Activated CD4-positive, alpha-beta T cell treated with anti-CD3 and anti-CD28 coated beads, Interleukin-2, amount 10 ng/mL, durations not matched to agents 7 days and 5 days (primary cell): ENCODE measurements around the gene MACROD2. TPM values are rescaled to one million over a fixed set of nuclear protein-coding genes. Genes with fewer than 3 reads are reported as not detected.
"Not testable (repeated sequence)": the region's sequence is repeated elsewhere in the genome, so short reads cannot be mapped to it uniquely, and the experiment has no call there.

Experiments
- CTCF ChIA-PET: fragments of 350-600 bp; sonication (Branson Sonifier 250); formaldehyde crosslinking; loops from one replicate; lab custom pipeline; 2021; ENCODE audit warnings: antibody characterized with exemption; lab: Charles Lee
- POLR2A ChIA-PET: fragments of 350-600 bp; sonication (Branson Sonifier 250); formaldehyde crosslinking; loops from one replicate; lab custom pipeline; 2021; ENCODE audit warnings: antibody characterized with exemption; lab: Charles Lee
- DNase-seq: peaks from one replicate; pipeline ENCODE4 v3.0.0-alpha.2; 2020
- H3K27ac Mint-ChIP-seq: one replicate; pipeline ENCODE4 v1.8.0; 2021; ENCODE audit warnings: mild to moderate bottlenecking, moderate library complexity, mixed read lengths
- H3K27me3 Mint-ChIP-seq: one replicate; pipeline ENCODE4 v1.8.0; 2021; ENCODE audit warnings: mixed read lengths
- H3K36me3 Mint-ChIP-seq: one replicate; pipeline ENCODE4 v1.8.0; 2021; ENCODE audit warnings: low read depth, mixed read lengths
- H3K4me1 Mint-ChIP-seq: one replicate; pipeline ENCODE4 v1.8.0; 2021; ENCODE audit warnings: mixed read lengths
- H3K4me3 Mint-ChIP-seq: one replicate; pipeline ENCODE4 v1.8.0; 2021; ENCODE audit warnings: mild to moderate bottlenecking, moderate library complexity, mixed read lengths
- H3K9me3 Mint-ChIP-seq: one replicate; pipeline ENCODE4 v1.8.0; 2021; ENCODE audit warnings: mixed read lengths
- total RNA-seq, 2 experiments: library from RNA; stranded (reverse); gene quantifications; one replicate each; pipeline ENCODE4 v1.2.3, GENCODE V29; 2021

MACROD2 gene
- total RNA-seq, 2 experiments from 2014 or later, result not detected

DNA sequence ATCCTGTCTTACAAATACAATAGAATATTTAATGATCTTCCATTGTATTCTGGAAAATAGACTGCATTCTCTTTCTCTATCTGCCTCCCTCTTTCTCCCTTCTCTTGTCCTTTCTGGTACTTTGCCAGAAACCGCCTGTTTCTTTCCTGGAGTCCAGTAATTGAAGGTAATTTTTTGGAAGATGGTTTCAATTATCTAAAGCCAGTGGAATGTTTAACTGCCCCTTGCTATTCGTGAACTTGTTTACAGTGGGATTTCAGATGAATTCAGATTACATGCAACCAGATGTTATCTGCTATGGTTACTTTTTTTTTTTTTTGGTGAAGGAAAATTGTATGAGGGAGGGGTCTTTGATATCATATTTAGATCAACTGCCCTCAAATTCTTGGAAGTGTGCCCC, 997.6 kb downstream of the MACROD2 start:
- H3K27ac Mint-ChIP-seq, result no peak overlapping the region
- no peak for DNase-seq
- no peak overlapping the region for H3K4me3 Mint-ChIP-seq
- CTCF ChIA-PET, result no interaction called here
- H3K27me3 Mint-ChIP-seq, result no peaks in the 10 kb centered on the region
- H3K9me3 Mint-ChIP-seq, result no peaks in the 10 kb centered on the region
- H3K36me3 Mint-ChIP-seq, result no peaks in the 10 kb centered on the region
- POLR2A ChIA-PET, result no interaction called here
- H3K4me1 Mint-ChIP-seq, result no peaks in the 10 kb centered on the region

DNA sequence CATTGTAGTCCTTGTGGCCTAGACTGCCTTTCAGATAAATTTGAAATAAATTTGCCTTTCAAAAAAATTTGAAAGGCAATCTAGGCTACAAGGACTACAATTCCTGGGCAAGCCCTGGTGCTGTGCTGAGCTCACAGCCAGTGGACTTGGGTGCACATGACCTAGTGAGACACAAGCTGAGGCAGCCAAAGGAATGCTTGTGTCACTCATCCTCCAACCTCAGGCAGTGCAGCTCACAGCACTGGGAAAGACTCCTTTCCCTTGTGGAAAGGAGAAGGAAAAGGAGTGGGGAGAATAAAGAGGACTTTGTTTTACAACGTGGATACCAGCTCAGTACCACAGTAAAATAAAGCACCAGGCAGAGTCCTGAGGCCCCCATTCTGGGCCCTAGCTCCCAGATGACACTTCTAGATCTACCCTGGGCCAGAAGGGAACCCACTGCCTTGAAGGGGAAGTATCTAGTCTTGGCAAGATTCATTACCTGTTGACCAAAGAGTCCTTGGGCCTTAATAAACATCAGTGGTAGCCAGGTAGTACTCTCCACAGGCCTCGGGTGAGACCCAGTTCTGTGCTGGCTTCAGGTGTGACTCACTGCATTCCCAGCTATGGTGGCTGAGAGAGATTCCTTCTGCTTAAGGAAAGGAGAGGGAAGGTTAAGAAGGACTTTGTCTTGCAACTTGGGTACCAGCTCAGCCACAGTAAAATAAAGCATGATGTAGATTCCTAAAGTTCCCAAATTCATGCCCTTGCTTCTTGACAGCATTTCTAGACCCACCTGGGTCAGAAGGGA, 1001.8 kb downstream of the MACROD2 start:
- ChIA-PET POLR2A (no interaction called here), CTCF (no interaction called here)
- H3K27ac Mint-ChIP-seq, result no peak overlapping the region
- no peak overlapping the region for H3K4me3 Mint-ChIP-seq
- no peaks in the 10 kb centered on the region for H3K36me3 Mint-ChIP-seq
- H3K9me3 Mint-ChIP-seq, result no peaks in the 10 kb centered on the region
- DNase-seq, result no peak
- H3K27me3 Mint-ChIP-seq, result no peaks in the 10 kb centered on the region
- H3K4me1 Mint-ChIP-seq, result no peaks in the 10 kb centered on the region

DNA sequence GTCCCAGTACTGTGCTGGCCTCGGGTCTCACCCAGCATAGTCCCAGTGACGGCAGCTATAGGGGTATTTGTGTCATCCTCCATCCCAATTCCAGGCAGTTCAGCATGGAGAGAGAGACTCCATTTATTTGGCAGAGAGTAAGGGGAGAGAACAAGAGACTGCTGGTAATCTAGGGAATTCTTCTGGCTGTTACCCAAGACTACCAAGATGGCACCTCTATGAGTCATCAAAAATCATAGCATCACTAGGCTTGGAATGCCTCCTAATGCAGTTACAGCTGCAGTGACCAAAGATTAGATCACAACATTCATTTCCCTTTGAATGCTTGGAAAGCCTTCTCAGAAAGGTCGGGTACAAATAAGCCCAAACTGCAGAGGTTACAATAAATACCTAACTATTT, 1002.5 kb downstream of the MACROD2 start:
- Mint-ChIP-seq H3K4me1 (no peaks in the 10 kb centered on the region), H3K27me3 (no peaks in the 10 kb centered on the region), H3K9me3 (no peaks in the 10 kb centered on the region), H3K27ac (no peak overlapping the region), H3K36me3 (no peaks in the 10 kb centered on the region), H3K4me3 (no peak overlapping the region)
- DNase-seq, result no peak
- POLR2A ChIA-PET, result no interaction called here
- CTCF ChIA-PET, result no interaction called here

DNA sequence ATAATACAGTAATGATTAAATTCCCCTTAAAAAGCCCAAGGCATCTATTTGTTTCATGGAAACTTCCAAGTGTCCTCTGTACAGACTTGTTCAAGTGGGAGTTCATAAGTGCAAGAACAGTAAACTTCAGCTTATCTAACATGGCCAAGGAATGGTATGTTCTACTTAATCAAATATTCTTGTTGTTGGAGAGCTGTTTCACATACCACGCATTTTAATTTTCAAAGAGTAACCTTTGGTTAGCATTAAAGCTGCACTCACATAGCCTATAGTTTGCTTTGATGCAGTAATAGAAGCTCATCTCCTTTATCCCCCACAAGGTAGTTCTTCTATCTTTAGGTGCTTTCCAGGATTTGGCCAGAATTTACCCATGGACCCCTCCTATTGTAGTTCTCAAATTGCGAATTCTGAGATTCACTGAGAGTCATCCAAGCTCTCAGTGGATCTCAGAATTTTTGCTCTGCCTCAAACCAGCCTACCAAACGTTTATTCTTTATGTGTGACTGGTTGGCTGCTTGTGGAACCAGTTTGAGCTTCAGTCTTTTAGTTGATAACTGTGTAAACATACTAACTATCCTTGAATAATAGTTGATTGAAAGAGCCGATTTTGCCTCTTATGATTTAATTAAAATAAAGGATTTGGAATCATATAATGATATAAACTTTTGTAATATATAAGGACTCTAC, 1010.1 kb downstream of the MACROD2 start:
- Mint-ChIP-seq H3K27me3 (no peaks in the 10 kb centered on the region), H3K9me3 (no peaks in the 10 kb centered on the region), H3K4me1 (no peaks in the 10 kb centered on the region), H3K27ac (no peak overlapping the region), H3K4me3 (no peak overlapping the region), H3K36me3 (no peaks in the 10 kb centered on the region)
- DNase-seq, result no peak
- ChIA-PET POLR2A (no interaction called here), CTCF (no interaction called here)

- no peaks in the 10 kb centered on the region for H3K27me3 Mint-ChIP-seq
- H3K4me1 Mint-ChIP-seq, result no peaks in the 10 kb centered on the region
- no peaks in the 10 kb centered on the region for H3K9me3 Mint-ChIP-seq
- DNase-seq, result no peak
- ChIA-PET CTCF (no interaction called here), POLR2A (no interaction called here)
- no peak overlapping the region for H3K4me3 Mint-ChIP-seq
- H3K27ac Mint-ChIP-seq, result no peak overlapping the region
- H3K36me3 Mint-ChIP-seq, result no peaks in the 10 kb centered on the region
These were observed 1016.3 kb downstream of the MACROD2 start for GRCh38 chr20:15011631-15012030.

DNA sequence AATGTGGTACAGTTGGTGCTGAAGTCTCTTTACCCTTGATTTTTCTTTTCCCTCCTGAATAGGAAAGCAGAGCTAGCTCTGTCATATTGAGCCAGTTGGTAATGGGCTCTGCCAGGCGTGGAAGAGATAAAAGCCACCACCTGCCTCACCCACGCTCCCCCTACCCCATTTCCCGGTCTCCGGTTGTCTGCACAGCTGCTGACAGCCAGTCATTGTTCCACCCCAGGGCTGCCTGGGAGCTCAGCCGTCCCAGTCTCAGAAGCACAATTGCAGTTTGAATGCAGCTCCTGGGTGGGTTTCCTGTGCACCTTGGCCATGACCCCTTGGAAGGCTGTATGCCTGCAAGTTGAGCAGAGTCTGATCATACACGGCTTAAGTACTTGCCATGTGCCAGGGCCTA, 1017.2 kb downstream of the MACROD2 start:
- no peaks in the 10 kb centered on the region for H3K9me3 Mint-ChIP-seq
- DNase-seq, result no peak
- H3K27me3 Mint-ChIP-seq, result no peaks in the 10 kb centered on the region
- CTCF ChIA-PET, result no interaction called here
- H3K4me3 Mint-ChIP-seq, result no peak overlapping the region
- no peak overlapping the region for H3K27ac Mint-ChIP-seq
- no peaks in the 10 kb centered on the region for H3K36me3 Mint-ChIP-seq
- POLR2A ChIA-PET, result no interaction called here
- H3K4me1 Mint-ChIP-seq, result no peaks in the 10 kb centered on the region

GRCh38 chr20:15016875-15017274, 1021.6 kb downstream of the MACROD2 start:
- CTCF ChIA-PET, H3K4me3 Mint-ChIP-seq: not testable (repeated sequence)

GRCh38 chr20:15018966-15019365, 1023.6 kb downstream of the MACROD2 start:
- H3K27ac Mint-ChIP-seq, result no peak overlapping the region
- H3K4me1 Mint-ChIP-seq, result no peaks in the 10 kb centered on the region
- H3K27me3 Mint-ChIP-seq, result no peaks in the 10 kb centered on the region
- H3K36me3 Mint-ChIP-seq, result no peaks in the 10 kb centered on the region
- POLR2A ChIA-PET, result no interaction called here
- CTCF ChIA-PET, result no interaction called here
- peaks cover 5% of the 10 kb centered on the region for H3K9me3 Mint-ChIP-seq
- DNase-seq, result no peak
- no peak overlapping the region for H3K4me3 Mint-ChIP-seq

More at GRCh38 chr20:15016875-15017274, 1021.6 kb downstream of the MACROD2 start:
- H3K9me3 Mint-ChIP-seq, POLR2A ChIA-PET, H3K27me3 Mint-ChIP-seq, H3K4me1 Mint-ChIP-seq, H3K27ac Mint-ChIP-seq, H3K36me3 Mint-ChIP-seq, DNase-seq: not testable (repeated sequence)

DNA sequence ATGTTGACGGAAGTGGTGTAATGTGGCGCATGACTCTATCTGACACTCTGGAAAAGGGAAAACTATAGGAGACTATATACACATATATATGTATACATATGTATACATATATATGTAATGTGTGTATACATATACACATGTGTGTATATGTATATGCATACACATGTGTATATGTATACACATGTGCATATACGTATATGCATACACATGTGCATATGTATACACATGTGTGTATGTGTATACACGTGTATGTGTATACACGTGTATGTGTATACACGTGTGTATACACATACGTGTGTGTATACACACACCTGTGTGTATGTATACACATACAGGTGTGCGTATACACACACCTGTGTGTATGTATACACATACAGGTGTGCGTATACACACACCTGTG, 1025.5 kb downstream of the MACROD2 start:
- H3K4me1 Mint-ChIP-seq, result no peaks in the 10 kb centered on the region
- H3K9me3 Mint-ChIP-seq, result peaks cover 5% of the 10 kb centered on the region
- no peak overlapping the region for H3K27ac Mint-ChIP-seq
- POLR2A ChIA-PET, result no interaction called here
- H3K4me3 Mint-ChIP-seq, result no peak overlapping the region
- CTCF ChIA-PET, result no interaction called here
- no peak for DNase-seq
- H3K36me3 Mint-ChIP-seq, result no peaks in the 10 kb centered on the region
- no peaks in the 10 kb centered on the region for H3K27me3 Mint-ChIP-seq

DNA sequence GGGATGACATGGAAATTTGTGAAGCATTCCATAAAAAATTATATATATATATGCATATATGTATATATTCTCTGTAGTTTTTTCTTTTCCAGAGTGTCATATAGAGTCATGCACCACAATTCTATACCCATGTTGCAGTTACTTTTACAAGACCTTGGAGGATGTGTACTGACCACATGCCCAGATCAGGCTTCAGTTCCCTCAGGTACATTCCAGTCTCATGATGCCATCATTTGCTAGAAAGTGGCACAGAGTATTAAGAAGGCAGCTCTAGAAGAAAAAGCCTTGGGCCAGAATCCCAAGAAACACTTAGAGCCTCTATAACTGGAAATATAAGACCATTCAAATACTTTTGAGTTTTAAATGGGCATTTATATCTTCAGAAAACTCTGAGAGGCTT, 1027.6 kb downstream of the MACROD2 start:
- Mint-ChIP-seq H3K36me3 (no peaks in the 10 kb centered on the region), H3K9me3 (peaks cover 6% of the 10 kb centered on the region), H3K27ac (no peak overlapping the region), H3K27me3 (no peaks in the 10 kb centered on the region), H3K4me3 (no peak overlapping the region), H3K4me1 (no peaks in the 10 kb centered on the region)
- ChIA-PET CTCF (no interaction called here), POLR2A (no interaction called here)
- DNase-seq, result no peak

DNA sequence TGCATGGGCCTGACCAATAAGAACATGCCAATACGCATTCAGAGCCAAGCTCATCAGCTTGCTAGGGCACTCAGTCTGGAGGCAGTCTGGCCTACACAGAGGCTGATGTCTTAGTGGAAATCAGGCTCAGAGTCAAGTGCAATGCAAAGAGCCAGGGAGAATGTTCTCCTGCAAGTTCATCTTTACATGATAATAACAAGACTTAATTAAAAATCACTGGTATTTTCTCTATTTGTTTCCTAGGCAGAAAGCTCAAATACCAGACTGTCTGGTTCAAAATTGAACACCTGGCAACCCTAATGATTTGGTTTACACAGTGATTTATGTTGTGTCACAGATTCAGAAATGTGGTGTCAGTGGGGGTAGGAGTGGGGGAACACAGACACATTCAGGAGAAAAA, 1031.4 kb downstream of the MACROD2 start:
- no peak overlapping the region for H3K27ac Mint-ChIP-seq
- no peaks in the 10 kb centered on the region for H3K27me3 Mint-ChIP-seq
- H3K36me3 Mint-ChIP-seq, result no peaks in the 10 kb centered on the region
- H3K4me3 Mint-ChIP-seq, result no peak overlapping the region
- H3K4me1 Mint-ChIP-seq, result no peaks in the 10 kb centered on the region
- ChIA-PET CTCF (interaction anchor here (0.6 kb wide), 1 partner anchor 23 kb away, joined by 3 read pairs; no protein-coding TSS in a partner anchor), POLR2A (no interaction called here)
- H3K9me3 Mint-ChIP-seq, result peaks cover 5% of the 10 kb centered on the region
- no peak for DNase-seq

DNA sequence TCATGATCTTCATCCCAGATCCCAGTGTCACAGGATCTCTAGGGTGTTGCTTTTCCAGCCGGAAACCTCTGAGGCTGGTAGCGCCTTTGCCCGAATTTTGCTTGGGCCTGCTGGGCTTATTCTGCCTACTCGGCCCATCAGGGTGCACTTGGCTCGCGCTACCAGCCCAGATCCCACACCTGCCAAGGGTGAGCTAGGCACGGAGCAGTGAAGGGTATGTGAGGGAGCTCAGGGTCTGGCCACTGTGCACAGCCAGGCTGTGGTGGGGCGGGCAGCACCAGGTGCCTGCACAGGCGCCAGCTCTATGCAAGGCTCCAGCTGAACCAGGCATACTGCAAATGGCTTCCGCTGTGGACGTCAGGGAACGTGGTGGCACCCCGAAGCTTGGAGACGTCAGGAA, 1035.5 kb downstream of the MACROD2 start:
- ChIA-PET CTCF (no interaction called here), POLR2A (no interaction called here)
- no peaks in the 10 kb centered on the region for H3K27me3 Mint-ChIP-seq
- no peak overlapping the region for H3K27ac Mint-ChIP-seq
- H3K36me3 Mint-ChIP-seq, result no peaks in the 10 kb centered on the region
- DNase-seq, result no peak
- no peaks in the 10 kb centered on the region for H3K4me1 Mint-ChIP-seq
- peaks cover 5% of the 10 kb centered on the region for H3K9me3 Mint-ChIP-seq
- H3K4me3 Mint-ChIP-seq, result no peak overlapping the region

DNA sequence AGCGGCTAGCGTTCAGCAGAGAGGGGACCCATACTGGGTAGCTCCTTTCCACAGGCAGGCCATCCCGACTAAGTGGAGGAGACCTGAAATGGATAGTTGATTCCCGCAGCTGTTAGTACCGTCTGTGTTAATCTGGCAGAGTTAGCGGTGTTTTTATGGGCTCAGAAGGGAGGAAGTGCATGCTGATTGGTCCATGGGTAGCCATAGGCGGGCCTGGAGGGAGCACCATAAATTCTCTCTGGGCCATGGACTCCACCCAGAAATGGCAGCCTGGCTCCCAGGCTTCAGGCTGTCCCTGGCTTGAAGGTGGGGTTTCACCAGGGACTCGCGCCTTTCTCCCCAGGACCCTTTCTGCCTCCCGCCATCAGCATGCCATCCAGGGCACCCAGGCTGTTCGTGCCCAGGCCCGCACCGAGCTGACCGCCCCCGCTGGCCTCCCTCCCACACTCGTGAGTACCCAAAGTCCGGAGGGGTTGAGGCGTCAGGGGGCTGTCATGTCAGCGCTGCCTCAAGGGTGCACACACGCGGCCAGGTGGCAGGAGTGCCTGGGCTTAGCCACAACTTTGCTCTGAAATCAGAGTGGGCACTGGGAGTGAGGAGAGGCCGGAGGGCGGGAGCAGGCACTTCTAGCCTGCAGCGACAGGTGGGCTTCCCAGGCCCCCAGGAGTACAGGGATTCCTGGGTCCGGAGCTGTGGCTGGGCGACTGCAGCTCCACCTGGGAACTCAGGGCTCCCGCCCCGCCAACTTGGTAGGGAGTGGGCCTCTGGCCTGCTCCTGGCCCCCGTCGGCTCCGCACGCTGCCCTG, 1036.4 kb downstream of the MACROD2 start:
- no peaks in the 10 kb centered on the region for H3K4me1 Mint-ChIP-seq
- CTCF ChIA-PET, result no interaction called here
- H3K4me3 Mint-ChIP-seq, result no peak overlapping the region
- peaks cover 5% of the 10 kb centered on the region for H3K9me3 Mint-ChIP-seq
- H3K27ac Mint-ChIP-seq, result no peak overlapping the region
- no peak for DNase-seq
- H3K36me3 Mint-ChIP-seq, result no peaks in the 10 kb centered on the region
- H3K27me3 Mint-ChIP-seq, result no peaks in the 10 kb centered on the region
- POLR2A ChIA-PET, result no interaction called here
